ENCODE data around the gene GTF2H2.
"Not testable (repeated sequence)": the region's sequence is repeated elsewhere in the genome, so short reads cannot be mapped to it uniquely, and the experiment has no call there.

Gene GTF2H2

DNA sequence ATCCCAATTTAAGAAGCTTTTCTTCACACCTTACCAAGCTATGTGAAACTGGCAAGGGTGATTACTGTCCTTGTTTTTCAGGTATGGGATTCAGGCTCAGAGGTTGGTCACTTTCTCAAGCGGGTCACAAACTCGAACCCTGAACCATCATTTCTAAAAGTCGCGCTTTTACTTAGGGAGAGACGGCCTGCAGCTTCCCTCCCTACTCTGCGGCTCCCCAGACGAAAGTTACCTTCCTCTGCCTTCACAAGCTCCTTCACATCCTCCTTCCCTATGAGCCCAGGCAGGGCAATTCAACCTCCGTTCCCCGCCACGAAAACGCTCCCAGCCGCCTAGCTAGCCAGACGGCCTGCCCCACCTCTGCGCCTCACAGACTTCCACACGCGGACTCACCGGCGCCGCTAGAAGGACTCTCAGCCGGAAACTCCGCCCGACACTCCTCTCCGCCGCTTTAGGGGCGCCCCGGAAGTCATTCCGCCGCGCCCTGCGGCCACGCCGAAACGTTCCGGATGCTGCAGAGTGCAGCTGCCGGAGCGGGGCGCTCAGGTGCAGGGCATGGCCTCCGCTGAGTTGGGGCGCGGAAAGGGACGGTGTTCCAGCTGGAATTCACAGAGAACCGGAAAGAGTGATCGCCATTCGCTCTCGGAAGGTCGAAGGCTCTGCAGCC lies at the start of gene GTF2H2:
Gene GTF2H2 (minus strand): TSS at position 415 of the 667 bp plus-strand sequence. CDS start 4,913 bp downstream, outside the sequence.
- not testable (repeated sequence) for H3K36me3 Mint-ChIP-seq (ENCODE audit: low read depth); H3K4me1 Mint-ChIP-seq (ENCODE audit: low read depth); H3K27ac Mint-ChIP-seq; H3K27me3 Mint-ChIP-seq; DNase-seq; H3K9me3 Mint-ChIP-seq; H3K4me3 Mint-ChIP-seq

DNA sequence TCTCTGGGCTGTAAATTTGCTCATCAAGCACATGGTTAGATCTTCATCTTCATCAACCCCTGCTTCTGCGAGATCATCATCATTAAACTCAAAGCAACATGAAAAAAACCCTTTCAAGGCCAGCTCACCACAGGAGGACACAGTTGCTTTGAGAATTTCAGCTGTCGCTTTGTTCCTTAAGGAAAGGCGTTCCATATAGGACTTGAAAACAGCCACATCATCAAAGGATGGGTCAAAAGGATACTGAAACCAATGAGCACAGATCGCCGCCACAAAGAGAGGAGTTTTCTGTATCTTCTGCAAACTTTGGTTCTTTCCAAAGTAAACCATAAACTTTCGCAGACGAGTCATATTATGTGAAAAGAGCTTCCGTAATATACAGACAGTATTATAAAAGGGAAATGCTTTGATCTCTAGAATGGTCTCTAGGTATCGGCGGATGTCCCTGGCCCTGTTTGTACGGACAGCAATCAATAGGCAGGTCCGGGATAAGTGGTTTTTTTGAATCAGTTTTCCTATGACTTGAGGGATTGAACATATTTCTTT lies 42.3 kb upstream of the GTF2H2 start:
- not testable (repeated sequence) for H3K9me3 Mint-ChIP-seq; H3K27ac Mint-ChIP-seq; H3K36me3 Mint-ChIP-seq (ENCODE audit: low read depth); H3K4me3 Mint-ChIP-seq; H3K27me3 Mint-ChIP-seq; DNase-seq; H3K4me1 Mint-ChIP-seq (ENCODE audit: low read depth)

DNA sequence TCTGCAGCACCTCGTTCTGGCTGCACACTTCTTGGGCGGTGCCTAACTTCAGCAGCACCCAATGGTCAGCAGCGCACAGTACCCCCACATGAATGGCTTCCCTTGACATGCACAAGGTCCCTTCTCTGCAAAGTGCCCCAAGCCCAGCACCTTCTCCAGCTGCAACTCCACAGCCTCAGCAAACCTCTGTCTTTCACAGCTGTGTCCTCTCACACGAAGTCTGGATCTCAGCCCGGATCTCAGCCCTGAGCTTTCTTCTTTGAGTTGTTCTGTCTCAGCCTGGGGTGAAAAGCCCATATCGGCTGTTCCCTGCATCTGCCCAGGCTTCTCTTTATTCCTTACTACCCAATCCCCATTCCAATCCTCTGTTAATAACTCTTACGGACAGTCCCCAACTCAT lies 32.5 kb upstream of the GTF2H2 start:
- H3K4me3 Mint-ChIP-seq; H3K4me1 Mint-ChIP-seq (ENCODE audit: low read depth); H3K27me3 Mint-ChIP-seq; H3K36me3 Mint-ChIP-seq (ENCODE audit: low read depth); DNase-seq; H3K9me3 Mint-ChIP-seq; H3K27ac Mint-ChIP-seq: not testable (repeated sequence)

DNA sequence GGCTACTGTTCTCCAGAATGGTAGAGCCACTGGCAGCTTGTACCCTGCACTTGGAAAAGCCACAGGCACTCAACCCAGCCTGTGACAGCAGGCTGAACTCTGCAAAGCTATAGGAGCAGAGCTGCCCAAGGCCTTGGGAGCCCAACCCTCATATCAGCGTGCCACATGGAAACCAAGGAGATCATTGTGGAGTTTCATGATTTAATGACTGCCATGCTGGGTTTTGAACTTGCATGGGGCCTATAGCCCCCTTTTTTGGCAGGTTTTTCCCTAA lies 30.4 kb upstream of the GTF2H2 start:
- H3K4me1 Mint-ChIP-seq (ENCODE audit: low read depth); H3K9me3 Mint-ChIP-seq; DNase-seq; H3K4me3 Mint-ChIP-seq; H3K36me3 Mint-ChIP-seq (ENCODE audit: low read depth); H3K27ac Mint-ChIP-seq; H3K27me3 Mint-ChIP-seq: not testable (repeated sequence)

DNA sequence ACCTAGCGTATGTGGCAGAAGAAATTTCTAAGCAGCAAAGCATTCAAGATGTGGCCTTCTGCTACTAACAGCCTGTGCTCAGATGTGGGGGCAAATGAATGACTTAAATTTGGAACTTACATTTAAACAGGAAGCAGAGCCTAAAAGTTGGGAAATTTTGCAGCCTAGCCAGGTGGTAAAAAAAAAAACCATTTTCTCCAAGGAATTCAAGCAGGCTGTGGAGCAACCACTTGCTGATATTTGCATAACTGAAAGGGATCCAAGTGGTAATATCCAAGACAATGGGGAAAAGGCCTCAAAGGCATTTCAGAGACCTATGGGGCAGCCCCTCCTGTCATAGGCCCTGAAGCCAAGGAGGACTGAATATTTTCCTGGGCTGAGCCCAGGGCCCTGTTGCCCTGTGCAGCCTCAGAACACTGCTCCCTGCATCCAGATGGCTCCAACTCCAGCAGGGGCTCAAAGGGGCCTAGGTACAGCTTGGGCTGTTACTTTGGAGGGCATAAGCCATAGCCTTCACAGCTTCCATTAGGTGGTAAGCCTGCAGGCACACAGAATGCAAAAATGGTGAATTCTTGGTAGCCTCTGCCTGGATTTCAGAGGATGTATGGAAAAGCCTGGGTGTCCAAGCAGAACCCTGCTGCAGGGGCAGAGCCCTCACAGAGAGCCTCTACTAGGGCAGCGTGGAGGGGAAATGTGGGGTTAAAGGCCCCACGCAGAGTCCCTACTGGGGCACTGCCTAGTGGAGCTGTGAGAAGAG lies 29.9 kb upstream of the GTF2H2 start:
- not testable (repeated sequence) for H3K9me3 Mint-ChIP-seq; H3K27ac Mint-ChIP-seq; H3K4me3 Mint-ChIP-seq; H3K36me3 Mint-ChIP-seq (ENCODE audit: low read depth); H3K27me3 Mint-ChIP-seq; H3K4me1 Mint-ChIP-seq (ENCODE audit: low read depth)
- DNase-seq = peak; percentile 25

DNA sequence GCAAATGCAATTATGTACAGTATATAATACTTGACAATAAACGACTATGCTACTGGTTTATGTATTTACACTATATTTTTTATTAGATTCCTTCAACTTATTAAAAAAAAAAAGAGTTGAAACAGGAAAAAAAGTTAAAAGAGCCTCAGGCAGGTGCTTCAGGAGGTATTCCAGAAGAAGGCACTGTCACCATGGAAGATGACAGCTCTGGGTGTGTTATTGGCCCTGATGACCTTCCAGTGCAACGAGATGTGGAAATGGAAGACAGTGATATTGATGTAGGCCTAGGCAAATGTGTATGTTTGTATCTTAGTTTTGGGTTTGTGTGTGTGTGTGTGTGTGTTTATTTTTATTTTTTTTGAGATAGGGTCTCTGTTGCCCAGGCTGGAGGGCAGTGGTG lies 22.3 kb upstream of the GTF2H2 start:
- H3K9me3 Mint-ChIP-seq; H3K27ac Mint-ChIP-seq; H3K4me3 Mint-ChIP-seq; H3K4me1 Mint-ChIP-seq (ENCODE audit: low read depth); DNase-seq; H3K36me3 Mint-ChIP-seq (ENCODE audit: low read depth); H3K27me3 Mint-ChIP-seq: not testable (repeated sequence)

DNA sequence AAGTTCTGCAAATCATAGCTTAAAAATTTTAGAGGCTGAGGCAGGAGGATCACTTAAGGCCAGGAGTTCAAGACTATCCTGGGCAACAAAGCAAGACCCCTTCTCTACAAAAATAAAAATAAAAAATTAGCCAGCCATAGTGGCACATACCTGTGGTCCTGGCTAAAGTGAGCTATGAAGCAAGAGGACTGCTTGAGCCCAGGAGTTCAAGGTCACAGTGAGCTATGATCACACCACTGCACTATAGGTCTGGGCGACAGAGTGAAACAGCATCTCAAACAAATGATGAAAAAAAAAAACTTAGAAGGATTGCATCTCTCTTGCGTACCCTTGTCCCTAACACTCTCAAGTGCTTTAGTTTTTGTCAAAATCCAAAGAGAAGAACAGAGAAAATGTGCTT lies 21.3 kb upstream of the GTF2H2 start:
- not testable (repeated sequence) for H3K27ac Mint-ChIP-seq; H3K27me3 Mint-ChIP-seq; H3K4me3 Mint-ChIP-seq; DNase-seq; H3K9me3 Mint-ChIP-seq; H3K4me1 Mint-ChIP-seq (ENCODE audit: low read depth); H3K36me3 Mint-ChIP-seq (ENCODE audit: low read depth)

DNA sequence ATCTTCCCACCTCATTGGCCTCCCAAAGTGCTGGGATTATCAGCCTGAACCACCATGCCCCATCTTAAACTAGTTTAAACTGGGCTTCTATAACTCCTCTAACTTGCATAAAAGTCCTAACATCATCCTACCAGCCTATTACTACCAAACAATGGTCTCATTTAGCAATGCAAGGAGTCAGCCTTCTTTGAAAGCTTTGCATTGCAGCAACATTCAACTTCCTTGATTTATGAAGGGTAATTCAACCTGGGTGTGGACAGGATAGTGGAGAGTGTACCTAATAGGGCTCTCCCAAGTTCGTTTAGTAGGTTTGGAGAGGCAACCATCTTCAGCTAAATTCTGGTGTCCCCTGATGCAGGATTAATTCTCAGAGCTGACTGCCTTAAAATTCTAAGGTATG lies 18.7 kb upstream of the GTF2H2 start:
- not testable (repeated sequence) for DNase-seq; H3K27ac Mint-ChIP-seq; H3K4me1 Mint-ChIP-seq (ENCODE audit: low read depth); H3K27me3 Mint-ChIP-seq; H3K36me3 Mint-ChIP-seq (ENCODE audit: low read depth); H3K9me3 Mint-ChIP-seq; H3K4me3 Mint-ChIP-seq

DNA sequence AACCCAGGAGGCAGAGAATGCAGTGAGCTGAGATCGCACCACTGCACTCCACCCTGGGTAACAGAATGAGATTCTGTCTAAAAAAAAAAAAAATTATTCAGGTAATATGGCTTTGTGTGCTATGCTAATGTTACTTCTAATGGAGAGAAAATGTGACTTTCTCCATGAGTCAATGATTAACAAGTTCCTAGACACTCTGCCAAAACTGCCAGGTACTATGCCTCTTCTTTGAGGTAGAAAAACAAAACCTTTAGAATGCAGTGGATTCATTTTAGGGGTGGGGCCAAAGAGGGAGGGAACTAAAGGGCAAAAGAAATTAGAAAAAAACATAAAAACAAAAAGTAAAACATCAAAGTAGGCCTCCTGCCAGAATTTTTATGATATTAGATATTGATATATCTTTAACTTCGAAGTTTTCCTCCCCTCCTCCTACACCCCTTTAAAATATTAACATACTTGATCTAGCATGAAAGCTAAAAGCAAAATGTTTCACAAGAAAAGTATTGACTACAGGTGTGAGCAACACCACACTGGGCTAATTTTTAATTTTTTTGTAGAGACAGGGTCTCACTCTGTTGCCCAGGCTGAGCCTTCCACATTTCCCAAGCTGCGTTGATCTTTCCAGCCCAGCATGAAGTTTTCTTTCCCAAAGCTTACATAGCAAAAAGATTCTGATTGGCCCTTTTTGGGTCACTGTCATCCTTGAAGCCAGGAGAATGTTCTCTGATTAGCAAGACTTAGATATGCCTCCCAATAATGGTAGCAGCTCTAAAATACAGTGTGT lies 17.0 kb upstream of the GTF2H2 start:
- H3K4me3 Mint-ChIP-seq; H3K27ac Mint-ChIP-seq; H3K9me3 Mint-ChIP-seq; H3K4me1 Mint-ChIP-seq (ENCODE audit: low read depth); DNase-seq; H3K27me3 Mint-ChIP-seq; H3K36me3 Mint-ChIP-seq (ENCODE audit: low read depth): not testable (repeated sequence)

DNA sequence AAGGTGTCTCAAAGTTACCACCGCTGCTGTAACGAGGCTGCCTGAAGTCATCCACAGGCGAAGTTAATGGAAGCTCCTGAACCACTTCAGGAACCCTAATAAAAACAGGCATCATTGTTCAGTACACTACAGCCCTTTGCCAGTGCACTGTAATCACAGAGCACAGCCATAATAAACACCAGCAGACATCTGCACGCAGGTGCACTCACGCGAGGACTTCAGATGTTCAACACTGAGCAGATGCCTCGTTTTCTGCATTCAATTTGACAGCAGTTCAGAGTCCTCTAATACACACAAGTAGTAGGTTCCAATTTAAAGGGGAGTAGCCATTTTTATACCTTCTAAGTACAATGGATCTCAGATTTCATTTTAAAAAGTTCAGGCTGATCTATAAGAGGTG lies 15.4 kb upstream of the GTF2H2 start:
- H3K9me3 Mint-ChIP-seq; H3K4me1 Mint-ChIP-seq (ENCODE audit: low read depth); H3K4me3 Mint-ChIP-seq; H3K27ac Mint-ChIP-seq; H3K36me3 Mint-ChIP-seq (ENCODE audit: low read depth); DNase-seq; H3K27me3 Mint-ChIP-seq: not testable (repeated sequence)

DNA sequence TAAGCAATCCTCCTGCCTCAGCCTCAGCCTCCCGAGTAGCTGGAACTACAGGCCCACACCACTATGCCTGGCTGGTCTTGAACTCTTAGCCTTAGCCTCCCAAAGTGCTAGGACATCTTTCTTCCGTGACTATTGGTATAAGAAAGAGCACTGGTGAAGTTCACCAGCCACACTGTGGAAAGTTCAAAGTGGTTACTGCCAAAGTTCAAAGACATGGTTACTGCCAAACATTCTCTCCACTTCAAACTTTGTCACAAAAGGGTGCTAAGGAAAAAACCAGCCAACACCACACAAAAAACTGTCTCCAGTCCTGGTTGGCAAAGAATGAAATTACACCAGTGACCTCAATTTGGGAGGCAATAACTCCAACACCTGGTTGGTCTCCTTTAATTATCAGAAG lies 14.9 kb upstream of the GTF2H2 start:
- not testable (repeated sequence) for DNase-seq; H3K27me3 Mint-ChIP-seq; H3K4me3 Mint-ChIP-seq; H3K9me3 Mint-ChIP-seq; H3K36me3 Mint-ChIP-seq (ENCODE audit: low read depth); H3K4me1 Mint-ChIP-seq (ENCODE audit: low read depth); H3K27ac Mint-ChIP-seq

DNA sequence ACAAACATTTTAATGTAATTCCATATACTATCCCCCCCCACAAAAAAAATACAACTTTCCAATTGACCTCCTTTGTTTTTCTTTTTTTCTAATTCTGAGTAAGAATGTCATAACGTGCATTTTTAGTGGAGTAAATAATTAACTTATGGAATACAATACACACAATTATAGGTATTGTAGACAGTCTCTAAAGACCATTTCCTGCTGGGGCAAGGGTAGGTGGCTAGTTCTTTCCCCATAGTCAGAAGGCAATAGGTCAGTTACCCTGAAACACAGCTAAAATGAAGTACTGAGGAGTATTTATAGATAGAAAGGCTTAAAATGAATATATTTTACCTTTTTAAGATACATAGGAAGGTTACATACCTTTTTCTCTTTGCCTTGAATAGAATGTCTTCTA lies 6.2 kb downstream of the GTF2H2 start:
- not testable (repeated sequence) for H3K27ac Mint-ChIP-seq; H3K4me3 Mint-ChIP-seq; H3K36me3 Mint-ChIP-seq (ENCODE audit: low read depth); H3K9me3 Mint-ChIP-seq; DNase-seq; H3K4me1 Mint-ChIP-seq (ENCODE audit: low read depth); H3K27me3 Mint-ChIP-seq

DNA sequence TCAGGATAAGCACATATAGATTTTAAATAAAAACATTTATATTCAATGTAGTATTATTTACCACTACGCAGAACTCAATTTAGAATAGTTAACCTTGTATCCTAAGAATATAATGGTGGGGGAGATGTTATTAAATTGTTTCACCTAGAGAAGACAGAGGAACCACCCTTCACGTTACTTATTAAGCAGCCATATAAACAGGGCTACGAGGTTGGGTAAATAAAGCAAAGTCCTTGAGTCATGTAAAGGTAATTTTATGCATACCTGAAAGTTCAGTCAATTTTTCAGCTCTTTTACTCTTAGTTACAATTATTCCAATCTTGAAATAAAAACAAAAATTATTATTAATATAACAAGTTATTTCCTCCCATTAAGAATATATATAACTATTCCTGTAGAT lies 8.1 kb downstream of the GTF2H2 start:
- not testable (repeated sequence) for DNase-seq; H3K36me3 Mint-ChIP-seq (ENCODE audit: low read depth); H3K4me1 Mint-ChIP-seq (ENCODE audit: low read depth); H3K9me3 Mint-ChIP-seq; H3K27ac Mint-ChIP-seq; H3K27me3 Mint-ChIP-seq; H3K4me3 Mint-ChIP-seq

DNA sequence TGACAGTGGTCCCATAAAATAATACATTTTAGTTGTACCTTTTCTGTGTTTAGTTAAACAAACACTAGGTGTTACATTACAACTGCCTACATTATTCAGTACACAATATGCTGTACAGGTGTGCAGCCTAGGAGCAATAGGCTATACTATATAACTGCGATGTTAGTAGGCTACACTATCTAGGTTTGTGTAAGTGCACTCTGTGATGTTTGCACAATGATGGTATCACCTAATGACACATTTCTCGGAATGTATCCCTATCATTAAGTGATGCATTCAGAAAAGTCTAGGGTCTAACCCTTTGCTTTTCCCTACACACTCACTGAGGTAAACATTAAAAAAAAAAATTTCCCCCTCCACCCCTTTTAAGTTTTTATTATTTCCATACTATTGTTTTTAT lies 22.7 kb downstream of the GTF2H2 start:
- not testable (repeated sequence) for H3K27me3 Mint-ChIP-seq; H3K4me3 Mint-ChIP-seq; H3K36me3 Mint-ChIP-seq (ENCODE audit: low read depth); DNase-seq; H3K27ac Mint-ChIP-seq; H3K9me3 Mint-ChIP-seq; H3K4me1 Mint-ChIP-seq (ENCODE audit: low read depth)

DNA sequence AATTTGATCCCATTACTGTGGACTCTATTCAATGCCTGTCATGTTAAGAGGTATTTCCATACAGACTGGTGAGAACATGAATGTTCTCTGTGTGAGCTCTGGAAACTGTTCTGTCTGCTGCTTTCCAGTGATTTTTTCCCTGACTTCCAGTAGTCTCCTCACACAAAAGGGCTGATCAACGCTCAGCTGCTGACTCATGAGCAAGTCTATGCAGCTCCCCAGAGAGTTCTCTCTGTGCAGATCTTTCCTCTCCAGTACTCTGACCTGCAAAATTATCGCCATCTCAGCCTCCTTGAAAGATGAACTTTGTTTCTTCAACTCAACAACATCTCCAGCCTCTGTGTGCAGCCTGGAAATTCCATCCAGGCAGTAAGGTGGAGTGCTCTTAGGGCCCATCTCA lies 23.3 kb downstream of the GTF2H2 start:
- DNase-seq; H3K27ac Mint-ChIP-seq; H3K9me3 Mint-ChIP-seq; H3K4me1 Mint-ChIP-seq (ENCODE audit: low read depth); H3K36me3 Mint-ChIP-seq (ENCODE audit: low read depth); H3K4me3 Mint-ChIP-seq; H3K27me3 Mint-ChIP-seq: not testable (repeated sequence)

Data from activated T-cell treated with anti-CD3 and anti-CD28 coated beads, Interleukin-2, amount 50 U/mL, for 24 hours (primary cell).